ENCODE measurements around the gene PGC.

PGC gene

DNA sequence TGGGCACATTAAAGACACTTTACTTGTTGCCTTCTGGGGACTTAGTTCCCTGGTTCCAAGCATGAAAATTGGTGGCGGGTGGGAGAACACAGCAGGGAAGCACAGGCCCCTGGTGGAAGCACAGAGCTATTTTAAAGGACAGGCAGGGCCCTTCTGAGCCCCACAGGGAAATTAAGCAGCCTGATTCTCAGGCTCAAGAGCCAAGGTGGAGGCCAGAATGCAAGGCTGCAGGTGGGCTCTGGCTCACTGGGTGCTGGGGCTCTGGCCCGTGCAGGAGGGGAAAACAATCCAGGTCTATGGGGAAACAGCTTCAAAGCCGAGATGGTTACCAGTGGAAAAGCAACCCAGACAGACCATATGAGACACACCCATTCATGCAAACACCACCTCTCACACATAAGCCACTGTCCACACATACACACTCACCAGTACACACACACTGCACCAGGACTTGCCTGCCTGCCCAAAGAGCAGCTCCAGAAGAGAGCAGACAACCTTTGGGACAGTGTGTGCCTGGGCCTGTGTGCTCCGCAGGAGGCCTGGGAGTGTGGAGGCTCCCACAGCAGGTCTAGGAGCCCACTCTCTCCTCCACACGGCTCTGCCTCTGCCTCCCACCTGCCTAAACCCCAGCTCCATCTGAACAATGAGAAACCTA is 42.4 kb downstream of the PGC start:
- Mint-ChIP-seq H3K36me3 (peaks cover 7% of the 10 kb centered on the region), H3K4me1 (peaks cover 46% of the 10 kb centered on the region), H3K9me3 (no peaks in the 10 kb centered on the region), H3K27ac (peak overlapping the region; percentile 28), H3K4me3 (no peak overlapping the region), H3K27me3 (no peaks in the 10 kb centered on the region)
- no peak for DNase-seq
- CTCF ChIA-PET = interaction anchor here (0.6 to 3.4 kb wide), 9 partner anchors 11 to 95 kb away, joined by 3 to 30 read pairs (median 9); partner anchors contain the start of gene TFEB

DNA sequence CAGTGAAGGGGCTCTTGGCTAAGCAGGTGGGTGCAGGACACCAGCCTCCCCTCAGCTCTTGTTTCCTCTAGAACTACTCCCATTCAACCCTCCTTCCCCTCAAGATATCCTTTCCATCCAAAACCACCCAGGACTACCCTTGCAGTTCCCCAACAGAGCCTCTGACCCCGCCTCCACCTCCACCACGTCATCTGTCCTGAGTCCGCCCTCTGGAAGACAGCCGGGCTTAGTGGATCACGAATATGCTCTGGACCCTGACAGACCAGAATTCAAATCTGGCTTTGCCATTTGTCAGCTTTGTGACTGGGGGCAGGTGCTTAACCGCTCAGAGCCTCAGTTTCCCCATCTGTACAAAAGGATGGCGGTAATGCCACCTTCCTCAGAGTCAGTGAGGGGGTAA is 43.2 kb downstream of the PGC start:
- no peaks in the 10 kb centered on the region for H3K27me3 Mint-ChIP-seq
- H3K4me1 Mint-ChIP-seq = peaks cover 42% of the 10 kb centered on the region
- no peak overlapping the region for H3K27ac Mint-ChIP-seq
- no peak for DNase-seq
- CTCF ChIA-PET = interaction anchor here (2.3 to 3.4 kb wide), 3 partner anchors 15 to 72 kb away, joined by 8 to 30 read pairs (median 19); partner anchors contain the start of gene TFEB
- no peaks in the 10 kb centered on the region for H3K9me3 Mint-ChIP-seq
- H3K4me3 Mint-ChIP-seq = no peak overlapping the region
- peaks cover 7% of the 10 kb centered on the region for H3K36me3 Mint-ChIP-seq

DNA sequence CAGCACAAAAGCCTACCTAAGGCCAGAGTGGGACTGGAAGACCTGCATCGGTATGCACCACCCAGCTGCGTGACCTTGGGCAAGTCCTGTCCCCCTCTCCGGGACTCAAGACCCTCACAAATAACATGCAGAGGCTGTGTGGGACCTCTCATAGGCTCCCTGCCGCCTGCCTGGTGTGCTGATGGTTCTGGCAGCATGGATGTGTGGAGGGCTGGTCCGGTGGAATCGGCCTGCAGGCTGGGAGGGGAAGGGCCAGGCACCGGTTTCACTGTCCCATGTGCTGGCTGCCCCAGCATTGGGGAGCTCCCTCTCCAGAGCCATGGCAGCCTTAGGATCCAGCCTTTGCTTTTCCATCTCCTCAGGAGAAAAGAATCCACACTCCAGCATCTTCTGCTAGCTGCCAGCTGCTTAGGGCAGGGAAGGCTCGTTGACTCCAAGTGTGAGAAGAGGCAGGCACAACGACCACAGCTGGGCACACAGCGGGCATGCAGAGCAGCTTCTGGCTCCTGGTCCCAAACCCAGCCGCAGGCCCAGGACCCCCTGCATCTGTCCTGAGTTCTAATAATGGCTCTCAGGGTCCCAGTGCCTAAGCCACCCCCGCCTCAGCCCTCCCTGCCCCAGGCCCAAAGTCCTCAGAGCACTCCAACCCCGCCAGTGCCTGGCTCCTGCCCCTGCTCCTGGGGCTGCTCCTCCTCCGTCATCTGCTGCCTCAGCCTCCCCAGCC is 44.3 kb downstream of the PGC start:
- CTCF ChIA-PET = no interaction called here
- H3K27ac Mint-ChIP-seq = no peak overlapping the region
- H3K27me3 Mint-ChIP-seq = no peaks in the 10 kb centered on the region
- DNase-seq = no peak
- no peaks in the 10 kb centered on the region for H3K9me3 Mint-ChIP-seq
- peaks cover 33% of the 10 kb centered on the region for H3K4me1 Mint-ChIP-seq
- H3K36me3 Mint-ChIP-seq = peaks cover 1% of the 10 kb centered on the region
- H3K4me3 Mint-ChIP-seq = no peak overlapping the region

DNA sequence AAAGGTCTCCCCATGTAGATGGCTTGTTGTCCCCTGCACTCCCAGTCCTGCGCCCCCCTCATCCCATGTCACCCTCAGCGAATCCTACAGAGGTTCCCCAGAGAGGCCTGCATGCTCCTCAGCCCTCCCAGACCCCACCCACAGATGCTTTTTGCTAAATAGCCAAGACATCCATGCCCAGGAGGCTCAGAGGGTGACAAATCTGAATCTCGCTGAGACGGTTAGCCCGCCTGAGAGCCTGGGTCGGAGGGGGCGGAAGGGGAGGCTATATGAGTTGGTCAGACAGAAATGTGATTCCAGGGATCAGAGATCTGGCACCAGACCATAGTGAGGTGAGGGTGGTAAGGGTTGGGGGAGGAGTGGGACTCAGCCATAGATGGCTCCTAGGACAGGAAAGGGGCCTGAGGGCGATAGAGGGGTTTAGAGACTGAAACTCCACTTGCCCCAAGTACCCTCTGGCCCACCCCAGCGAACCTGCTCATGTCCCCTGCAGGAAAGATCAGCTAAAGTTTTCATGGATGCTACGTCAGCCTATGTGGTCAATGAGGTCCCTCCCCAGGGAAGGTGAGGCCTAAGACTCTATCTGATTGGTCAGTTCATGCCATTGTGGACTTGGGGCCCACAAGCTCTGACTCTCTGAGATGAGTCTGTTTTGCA is 45.0 kb downstream of the PGC start:
- Mint-ChIP-seq H3K4me1 (peaks cover 26% of the 10 kb centered on the region), H3K27ac (no peak overlapping the region), H3K9me3 (no peaks in the 10 kb centered on the region), H3K36me3 (no peaks in the 10 kb centered on the region), H3K4me3 (no peak overlapping the region), H3K27me3 (no peaks in the 10 kb centered on the region)
- CTCF ChIA-PET = no interaction called here
- no peak for DNase-seq

DNA sequence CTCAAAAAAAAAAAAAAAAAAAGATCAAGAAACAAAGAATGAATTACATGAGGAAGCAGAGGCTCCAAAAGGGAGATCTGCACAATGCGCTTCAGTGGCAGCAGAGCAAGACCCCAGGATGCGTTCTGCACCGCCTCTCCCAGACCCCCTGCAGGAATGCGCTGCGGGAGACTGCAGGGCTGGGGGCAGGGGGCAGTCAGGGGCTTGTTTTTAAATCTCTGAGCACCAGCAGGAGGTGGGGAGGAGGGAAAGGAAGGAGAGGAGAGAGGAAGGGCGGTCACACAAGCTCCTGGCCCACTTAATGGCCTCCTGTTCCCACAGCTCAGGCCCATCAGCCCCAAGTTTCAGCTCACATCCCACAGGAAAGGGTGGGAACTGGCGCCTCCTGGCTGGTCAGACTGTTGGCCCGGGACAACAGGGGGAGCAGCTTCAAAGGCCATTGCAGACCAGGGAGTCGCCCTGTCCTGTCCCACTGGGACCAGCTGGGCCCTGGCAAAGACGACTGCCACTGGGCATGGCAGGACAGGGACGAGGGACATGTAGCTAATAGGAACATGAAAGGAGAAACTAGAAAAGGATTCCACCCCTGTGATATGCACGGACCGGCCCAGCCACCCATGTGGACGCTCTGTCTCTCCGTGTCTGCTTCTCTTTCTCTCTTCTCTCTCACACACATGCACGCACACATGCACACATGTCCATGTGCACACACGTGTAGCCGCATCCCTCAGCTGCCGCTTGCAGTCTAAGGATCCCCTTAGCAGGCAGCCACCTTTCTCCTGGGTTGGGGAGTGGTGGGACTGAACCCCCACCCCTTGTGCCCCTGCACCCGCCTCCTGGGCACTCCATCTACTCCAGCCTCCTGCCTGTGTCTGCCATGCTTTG is 46.5 kb downstream of the PGC start:
- no peak for DNase-seq
- H3K4me3 Mint-ChIP-seq = no peak overlapping the region
- no peaks in the 10 kb centered on the region for H3K9me3 Mint-ChIP-seq
- peaks cover 10% of the 10 kb centered on the region for H3K4me1 Mint-ChIP-seq
- CTCF ChIA-PET = interaction anchor here (1.7 kb wide), 1 partner anchor 17 kb away, joined by 6 read pairs; no protein-coding TSS in a partner anchor
- H3K36me3 Mint-ChIP-seq = no peaks in the 10 kb centered on the region
- H3K27ac Mint-ChIP-seq = no peak overlapping the region
- no peaks in the 10 kb centered on the region for H3K27me3 Mint-ChIP-seq

DNA sequence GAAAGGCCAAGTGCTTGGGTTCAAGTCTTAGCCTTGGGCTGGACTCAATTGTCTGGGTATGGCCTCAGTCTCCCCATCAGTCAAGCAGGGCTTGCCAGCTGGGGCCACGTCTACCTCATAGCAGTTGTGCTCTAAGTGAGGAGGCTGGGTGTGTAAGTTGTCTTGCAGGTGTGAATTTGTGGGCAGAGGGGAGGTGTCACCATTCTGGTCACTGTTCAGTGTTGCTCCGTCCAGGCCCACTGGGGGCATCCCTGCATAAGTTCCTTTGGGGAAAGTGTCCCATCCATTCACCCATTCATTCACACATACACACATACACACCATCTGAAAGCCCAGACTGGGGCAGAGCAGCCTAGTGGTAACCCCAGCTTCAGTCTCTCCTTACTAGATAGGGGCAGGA is 48.1 kb downstream of the PGC start:
- Mint-ChIP-seq H3K36me3 (no peaks in the 10 kb centered on the region), H3K27ac (no peak overlapping the region), H3K27me3 (peaks cover 5% of the 10 kb centered on the region), H3K9me3 (no peaks in the 10 kb centered on the region), H3K4me3 (no peak overlapping the region), H3K4me1 (no peaks in the 10 kb centered on the region)
- no peak for DNase-seq
- CTCF ChIA-PET = interaction anchor here (0.5 to 1.7 kb wide), 2 partner anchors 16 to 416 kb away, joined by 3 to 6 read pairs; no protein-coding TSS in a partner anchor

DNA sequence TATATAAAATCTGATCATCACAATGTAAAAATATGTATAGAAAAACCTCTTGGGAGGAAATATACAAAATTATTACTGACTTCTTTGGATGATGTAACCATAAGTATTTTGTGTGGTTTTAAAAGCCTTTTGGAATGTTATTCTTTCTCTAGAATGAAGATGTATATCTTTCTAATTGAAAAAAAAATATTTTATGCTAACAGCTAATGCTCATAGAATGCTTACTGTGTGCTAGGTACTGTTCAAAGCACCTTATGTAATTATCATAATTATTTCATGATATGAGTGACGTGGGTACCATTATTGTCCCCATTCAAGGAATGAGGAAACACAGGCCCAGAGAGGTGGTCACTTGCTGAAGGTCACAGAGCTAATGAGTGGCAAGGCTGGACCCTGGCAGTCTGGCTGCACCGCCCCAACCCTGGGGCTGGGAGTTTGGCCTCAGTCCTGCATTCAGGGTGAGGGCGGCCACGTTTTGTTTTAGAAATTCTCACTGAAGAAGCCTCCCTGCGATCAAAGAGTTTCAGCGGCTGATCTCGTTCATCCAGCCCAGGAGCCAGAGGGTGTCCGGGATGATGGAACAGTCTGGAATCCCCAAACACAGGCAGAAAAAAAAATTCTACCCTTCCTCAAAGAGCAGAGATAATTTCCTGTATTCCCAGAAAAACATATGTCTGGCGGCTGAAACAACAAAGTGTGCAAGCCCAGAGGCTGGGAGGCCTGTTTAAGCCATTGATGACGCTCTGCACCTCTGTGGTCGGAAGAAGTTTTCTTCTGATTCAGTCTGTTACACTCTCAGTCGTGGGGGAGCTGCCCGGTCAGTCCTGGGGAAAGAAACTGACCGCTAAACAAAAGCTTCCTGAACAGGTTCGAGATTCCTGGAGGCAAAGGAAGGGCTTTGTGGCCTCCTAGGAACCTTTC is 49.1 kb downstream of the PGC start:
- Mint-ChIP-seq H3K27ac (no peak overlapping the region), H3K27me3 (peaks cover 5% of the 10 kb centered on the region), H3K9me3 (no peaks in the 10 kb centered on the region), H3K4me1 (no peaks in the 10 kb centered on the region), H3K4me3 (no peak overlapping the region), H3K36me3 (no peaks in the 10 kb centered on the region)
- CTCF ChIA-PET = no interaction called here
- no peak for DNase-seq

DNA sequence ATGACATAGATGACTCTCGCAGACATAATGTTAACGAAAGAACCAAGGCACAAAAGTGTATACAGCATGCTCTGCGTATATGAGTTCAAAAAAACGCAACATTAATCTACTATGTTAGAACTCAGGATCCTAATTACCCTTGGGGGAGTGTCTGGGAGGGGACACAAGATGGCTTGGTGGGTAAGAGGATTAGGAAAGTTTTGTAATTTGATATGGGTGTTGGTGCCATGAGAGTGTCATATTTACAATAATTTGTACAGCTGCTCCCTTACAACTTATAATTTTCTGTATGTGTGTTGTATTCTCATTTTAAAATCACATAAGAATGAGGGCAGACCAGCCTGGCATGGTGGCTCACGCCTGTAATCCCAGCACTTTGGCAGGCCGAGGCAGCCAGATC is 50.4 kb downstream of the PGC start:
- Mint-ChIP-seq H3K36me3 (no peaks in the 10 kb centered on the region), H3K27me3 (peaks cover 5% of the 10 kb centered on the region)
- CTCF ChIA-PET = interaction anchor here (1.7 kb wide), 1 partner anchor 12 kb away, joined by 8 read pairs; no protein-coding TSS in a partner anchor

DNA sequence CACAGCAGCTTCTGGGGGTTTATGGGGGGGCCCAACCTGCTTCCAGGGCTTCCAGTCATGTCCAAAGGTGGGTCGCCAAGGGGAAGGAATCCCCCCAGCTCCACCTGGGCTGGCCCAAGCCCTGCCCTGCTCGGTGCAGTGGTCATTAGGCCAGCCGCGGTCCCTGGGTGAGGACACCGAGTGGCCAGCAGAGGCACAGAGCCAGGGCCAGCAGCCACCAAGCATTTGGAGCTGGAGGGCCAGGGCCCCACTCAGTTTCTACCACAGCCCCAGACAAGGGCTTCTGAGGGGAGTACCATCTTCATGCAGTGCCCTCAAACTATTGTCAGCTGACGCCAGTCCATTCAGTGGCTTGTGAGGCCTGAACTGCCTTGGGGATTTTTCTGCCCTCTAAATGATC is 51.4 kb downstream of the PGC start:
- H3K27ac Mint-ChIP-seq = no peak overlapping the region
- peaks cover 5% of the 10 kb centered on the region for H3K27me3 Mint-ChIP-seq
- no peaks in the 10 kb centered on the region for H3K4me1 Mint-ChIP-seq
- no peaks in the 10 kb centered on the region for H3K36me3 Mint-ChIP-seq
- H3K9me3 Mint-ChIP-seq = no peaks in the 10 kb centered on the region
- H3K4me3 Mint-ChIP-seq = no peak overlapping the region
- DNase-seq = no peak
- CTCF ChIA-PET = interaction anchor here (0.8 to 1.7 kb wide), 3 partner anchors 11 to 92 kb away, joined by 3 to 8 read pairs (median 4); no protein-coding TSS in a partner anchor

More for the DNA sequence above, 50.4 kb downstream of the PGC start:
- no peaks in the 10 kb centered on the region for H3K4me1 Mint-ChIP-seq
- H3K9me3 Mint-ChIP-seq = no peaks in the 10 kb centered on the region
- no peak overlapping the region for H3K4me3 Mint-ChIP-seq
- no peak for DNase-seq
- H3K27ac Mint-ChIP-seq = no peak overlapping the region

DNA sequence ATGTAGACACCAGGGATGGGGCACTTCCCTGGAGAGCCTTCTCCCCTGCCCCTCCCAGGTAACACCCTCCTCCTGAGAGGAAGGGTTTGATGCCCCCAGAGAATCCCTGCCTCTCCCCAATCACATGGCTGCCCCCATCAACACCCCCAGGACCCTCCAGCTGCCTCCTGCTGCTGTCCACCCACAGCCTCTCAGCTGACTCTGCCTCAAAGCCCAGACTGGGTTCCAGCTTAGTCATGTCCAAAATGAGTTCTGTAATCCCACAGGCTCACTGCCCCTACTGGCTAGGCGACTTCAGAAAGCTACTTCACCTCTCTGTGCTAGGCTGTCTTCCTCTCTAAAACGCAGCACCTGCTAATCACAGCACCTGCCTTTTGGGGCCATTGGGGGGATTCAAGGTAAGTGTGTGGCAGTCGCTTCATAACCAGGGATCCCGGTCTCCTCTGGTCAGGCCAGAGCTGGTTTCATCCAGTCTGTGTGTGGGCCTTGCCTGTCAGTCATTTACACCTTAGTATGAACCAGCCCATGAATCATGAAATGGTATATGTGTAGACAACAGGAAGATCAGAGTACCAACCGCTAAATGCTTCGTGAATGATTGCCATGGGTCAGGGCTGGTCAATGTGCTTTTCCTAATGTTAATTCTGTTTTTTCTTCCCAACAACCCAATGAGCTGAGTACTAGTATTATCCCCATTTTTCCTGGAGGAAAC is 52.2 kb downstream of the PGC start:
- Mint-ChIP-seq H3K27ac (no peak overlapping the region), H3K9me3 (no peaks in the 10 kb centered on the region), H3K27me3 (peaks cover 5% of the 10 kb centered on the region), H3K36me3 (peaks cover 2% of the 10 kb centered on the region), H3K4me1 (no peaks in the 10 kb centered on the region), H3K4me3 (no peak overlapping the region)
- no peak for DNase-seq
- CTCF ChIA-PET = interaction anchor here (1.0 to 2.0 kb wide), 2 partner anchors 11 to 12 kb away, joined by 4 to 10 read pairs; no protein-coding TSS in a partner anchor

DNA sequence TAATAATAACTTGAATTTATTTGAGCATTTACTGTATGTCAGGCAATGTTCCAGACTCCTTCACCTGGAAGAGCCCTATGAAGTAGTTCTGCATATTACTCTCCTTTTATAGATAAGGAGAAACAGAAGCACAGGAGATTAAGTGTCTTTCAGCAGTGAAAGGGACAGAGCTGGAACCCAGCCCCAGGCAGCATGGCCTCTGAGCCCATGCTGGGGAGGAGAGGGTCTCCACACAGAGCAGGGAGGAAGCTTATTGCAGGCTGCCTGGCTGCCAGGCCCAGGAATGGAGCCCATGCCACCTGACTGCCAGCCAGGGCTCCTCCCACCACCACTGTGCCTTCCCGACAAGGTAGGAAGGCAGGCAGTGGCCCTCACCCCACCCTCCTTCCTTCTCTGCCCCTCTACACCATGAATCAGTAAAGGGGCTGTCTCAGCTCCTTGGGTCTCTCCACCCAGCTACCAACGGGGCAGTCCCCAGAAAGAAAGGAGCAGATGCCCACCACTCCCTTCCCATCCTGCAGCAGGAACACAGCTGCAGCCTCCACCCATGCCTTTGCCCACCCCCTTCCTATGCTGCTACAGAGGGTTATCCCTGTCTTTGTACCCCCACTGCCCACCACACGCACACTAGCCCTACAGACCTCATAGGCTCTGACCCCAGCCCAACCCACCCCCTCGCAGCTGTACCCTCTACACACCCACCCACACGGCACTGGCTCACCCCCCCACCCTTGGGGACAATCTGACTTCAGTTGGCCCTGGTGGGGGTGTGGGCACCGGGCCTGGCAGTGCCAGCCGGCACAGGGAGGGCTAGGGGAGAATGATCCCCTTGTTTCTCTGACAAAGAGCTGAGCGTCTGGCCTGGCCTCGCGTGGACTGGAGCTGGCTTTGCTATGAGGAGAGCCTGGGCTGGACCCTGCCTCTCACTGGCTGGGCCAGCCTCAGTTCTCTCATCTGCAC is 53.6 kb downstream of the PGC start:
- Mint-ChIP-seq H3K27me3 (peaks cover 5% of the 10 kb centered on the region), H3K9me3 (no peaks in the 10 kb centered on the region), H3K36me3 (peaks cover 2% of the 10 kb centered on the region), H3K4me1 (no peaks in the 10 kb centered on the region), H3K4me3 (no peak overlapping the region), H3K27ac (peak overlapping the region; percentile 31)
- CTCF ChIA-PET = interaction anchor here (1.3 to 2.0 kb wide), 3 partner anchors 9 to 10 kb away, joined by 3 to 10 read pairs (median 6); no protein-coding TSS in a partner anchor
- no peak for DNase-seq
